ENCODE data around the gene TNFAIP8L3. TPM values are rescaled to one million over a fixed set of nuclear protein-coding genes. Genes with fewer than 3 reads are reported as not detected.

Gene TNFAIP8L3
- total RNA-seq, 1 donor from 2014 or later: 0.31 TPM

GRCh38 chr15:51007131-51007666, 87.5 kb downstream of the TNFAIP8L3 start:
- no peak for TF ChIP-seq CTCF (IDR thresholded peaks at IDR 0.05; ENCODE audit: unreplicated experiment)
- DNase-seq (ENCODE audit: low spot score in 2 of 2, unreplicated experiment in 2 of 2): no peak
- Mint-ChIP-seq H3K27me3 (ENCODE audit: low read depth) (no peaks in the 10 kb centered on the region), H3K4me1 (peaks cover 3% of the 10 kb centered on the region), H3K36me3 (peaks cover 35% of the 10 kb centered on the region), H3K27ac (no peak overlapping the region), H3K9me3 (peaks cover 27% of the 10 kb centered on the region), H3K4me3 (no peak overlapping the region)

Other genes starting within 250 kb of the TNFAIP8L3 start
- gene AP4E1, start 186.2 kb downstream of the TNFAIP8L3 start, total RNA-seq: 8.6 to 10.0 TPM (median 9.7 TPM) in 3 replicates
- gene CYP19A1, start 243.7 kb upstream of the TNFAIP8L3 start, total RNA-seq: not detected in 3 replicates
- gene GLDN, start 246.7 kb upstream of the TNFAIP8L3 start, total RNA-seq: 0.38 to 0.52 TPM (median 0.49 TPM) in 3 replicates